GM21423 (cell line): ENCODE results near the gene SLX9.

Experiments used
- ATAC-seq: cut with Tn5 transposase; IDR thresholded peaks from one replicate; pipeline ENCODE4 v1.9.1; 2021; ENCODE audit warnings: mild to moderate bottlenecking, moderate library complexity; ENCODE audit not compliant: unreplicated experiment

The SLX9 gene

GRCh38 chr21:44987886-44988606 is 48.2 kb downstream of the SLX9 start:
- no peak for ATAC-seq

- no peak for ATAC-seq
Measured at GRCh38 chr21:44988607-44989536, 49.0 kb downstream of the SLX9 start.

DNA sequence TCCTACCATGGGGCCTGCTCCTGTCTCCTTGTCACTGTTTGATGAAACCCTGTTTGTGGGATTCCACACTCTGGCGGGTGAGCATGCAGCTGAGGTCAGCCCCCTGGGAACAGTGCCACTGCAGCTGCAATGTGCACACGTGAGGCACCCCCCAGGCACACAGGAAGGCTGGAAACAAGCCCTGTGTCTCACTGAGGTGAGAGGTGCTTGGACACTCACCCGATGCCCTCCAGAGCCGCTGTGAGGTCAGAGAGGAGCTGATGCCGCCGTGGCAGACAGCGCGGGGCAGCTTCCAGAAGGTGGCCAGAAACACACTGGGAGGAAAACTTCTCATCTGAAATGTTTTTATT is 49.7 kb downstream of the SLX9 start:
- ATAC-seq = no peak

DNA sequence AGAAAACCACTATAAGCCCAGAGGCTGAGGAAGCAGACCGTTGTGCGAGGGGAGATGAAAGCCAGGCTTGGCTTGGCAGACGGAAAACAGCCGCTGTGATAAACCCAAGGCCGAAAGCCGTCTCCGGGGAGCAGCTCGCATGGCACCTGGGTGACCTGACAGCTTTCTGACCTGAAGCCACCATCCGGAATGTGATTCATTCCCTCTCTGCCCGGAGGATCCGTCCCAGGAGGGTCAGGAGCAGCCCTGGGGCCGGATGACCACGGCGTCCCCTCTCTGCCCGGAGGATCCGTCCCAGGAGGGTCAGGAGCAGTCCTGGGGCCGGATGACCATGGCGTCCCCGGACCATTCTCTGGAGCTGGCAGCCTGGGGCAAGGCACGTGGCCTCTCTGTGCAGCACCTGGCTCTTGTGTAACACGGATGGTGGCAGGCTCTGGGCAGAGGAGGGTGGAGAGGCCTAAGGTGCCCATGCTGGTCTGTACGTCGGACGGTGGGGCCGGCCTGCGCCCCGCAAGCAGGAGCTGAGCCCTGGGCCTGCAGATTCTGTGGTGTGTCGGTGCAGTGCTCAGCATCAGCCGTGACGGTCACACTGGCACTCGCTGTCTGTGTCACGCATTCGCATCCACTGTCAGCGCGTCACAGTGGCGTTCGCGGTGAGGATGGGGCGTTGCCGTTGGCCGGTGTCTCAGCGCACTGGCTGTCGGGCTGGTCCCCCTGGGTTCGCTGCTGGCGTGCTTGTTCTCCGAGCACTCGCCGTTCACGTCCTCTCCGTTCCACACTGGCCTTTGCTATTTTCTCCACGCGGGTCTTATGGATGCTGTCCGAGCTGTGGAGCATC is 50.3 kb downstream of the SLX9 start:
- ATAC-seq = no peak

GRCh38 chr21:44990921-44991320 is 51.1 kb downstream of the SLX9 start:
- ATAC-seq = no peak

DNA sequence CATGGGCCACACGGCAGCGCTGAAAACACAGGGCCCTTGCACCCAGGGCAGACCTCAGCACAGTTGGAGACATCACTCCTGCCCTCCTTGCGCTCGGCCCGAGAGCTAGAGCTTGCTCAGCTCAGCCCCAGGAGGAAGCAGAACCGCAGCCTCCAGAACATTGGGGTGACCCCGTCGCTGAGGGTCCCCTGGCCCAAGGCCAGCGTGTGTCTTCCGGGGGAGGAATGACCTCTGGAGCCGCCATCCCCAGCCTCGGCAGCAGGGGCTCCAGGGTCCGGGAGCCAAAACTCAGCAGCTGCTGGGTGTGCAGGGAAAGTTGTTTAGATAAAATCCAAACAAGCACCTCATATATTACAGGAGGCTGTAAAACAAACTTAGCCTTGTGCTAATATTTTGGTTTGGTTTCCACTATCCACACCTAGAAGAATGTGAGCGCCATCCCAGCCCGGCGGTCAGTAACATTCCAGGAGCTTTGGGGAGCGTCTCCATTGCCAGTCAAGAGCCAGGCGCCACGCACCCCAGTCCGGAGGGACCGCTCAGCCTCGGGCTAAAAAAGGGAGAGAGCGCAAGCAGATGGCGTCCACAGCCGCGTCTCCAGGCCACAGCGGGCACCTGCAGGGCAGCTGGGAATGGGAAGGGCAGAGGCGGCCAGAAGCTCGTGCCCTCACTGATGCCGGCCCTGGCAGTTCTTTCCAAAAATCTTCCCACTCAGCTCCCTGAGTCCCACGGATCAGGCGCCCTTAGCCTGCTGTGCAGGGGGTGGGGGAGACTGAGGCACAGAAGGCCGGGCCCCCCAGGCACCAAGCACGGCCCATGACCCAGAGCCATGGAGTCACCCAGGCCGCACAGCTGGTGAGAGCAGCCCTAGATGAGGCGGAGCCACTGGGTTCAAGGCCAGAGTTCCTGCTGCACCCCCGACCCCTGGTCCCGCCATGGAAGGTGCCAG is 52.0 kb downstream of the SLX9 start:
- no peak for ATAC-seq

DNA sequence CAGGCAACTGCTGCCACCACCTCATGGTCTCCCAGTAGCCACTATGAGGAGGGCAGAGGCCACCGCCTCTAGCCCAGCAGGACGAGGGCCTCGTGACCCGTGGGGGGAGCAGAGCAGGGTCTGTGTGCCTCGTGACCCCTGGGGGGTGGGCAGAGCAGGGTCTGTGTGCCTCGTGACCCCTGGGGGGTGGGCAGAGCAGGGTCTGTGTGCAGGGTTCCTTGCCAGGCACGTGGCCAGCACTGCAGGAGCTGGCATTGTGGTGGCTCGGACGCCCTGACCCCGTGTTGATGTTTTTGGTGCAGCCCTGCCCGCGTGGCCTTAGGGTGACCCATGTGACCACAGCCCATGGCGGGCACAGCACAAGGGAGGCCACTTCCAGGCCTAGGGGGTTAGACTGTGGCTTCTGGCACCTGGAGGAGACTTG is 52.8 kb downstream of the SLX9 start:
- ATAC-seq = no peak

GRCh38 chr21:44993321-44994046 is 53.7 kb downstream of the SLX9 start:
- no peak for ATAC-seq

DNA sequence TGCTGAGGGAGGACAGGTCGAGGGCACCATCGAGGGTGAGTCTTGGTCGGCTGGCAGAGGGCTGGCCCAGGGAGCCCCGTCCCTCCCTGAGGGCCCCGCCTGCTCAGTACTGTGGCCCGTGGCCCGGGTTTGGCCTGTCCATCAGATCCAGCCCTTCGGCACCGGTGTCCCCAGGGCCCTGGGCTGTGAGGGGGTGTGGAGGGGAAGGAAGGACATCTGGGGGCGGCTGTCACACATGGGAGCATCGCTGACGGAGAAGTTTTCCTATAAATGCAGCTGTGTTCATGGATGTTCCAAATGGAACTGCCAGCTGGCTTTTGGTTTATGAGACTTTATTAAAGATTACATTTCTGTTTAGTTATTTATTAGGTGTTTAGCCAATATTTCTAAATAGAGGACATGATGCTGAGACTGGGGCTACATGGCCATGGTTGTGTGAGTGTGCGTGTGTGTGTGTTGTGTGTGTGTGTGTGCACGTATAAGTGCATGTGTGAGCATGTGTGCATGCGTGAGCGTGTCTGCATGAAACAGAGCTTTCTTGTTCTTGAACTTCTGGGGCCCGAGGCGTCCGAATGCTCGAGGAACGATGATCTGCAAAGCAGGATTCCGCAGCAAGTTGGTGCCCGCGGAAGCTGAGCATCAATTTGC is 54.3 kb downstream of the SLX9 start:
- ATAC-seq = no peak

DNA sequence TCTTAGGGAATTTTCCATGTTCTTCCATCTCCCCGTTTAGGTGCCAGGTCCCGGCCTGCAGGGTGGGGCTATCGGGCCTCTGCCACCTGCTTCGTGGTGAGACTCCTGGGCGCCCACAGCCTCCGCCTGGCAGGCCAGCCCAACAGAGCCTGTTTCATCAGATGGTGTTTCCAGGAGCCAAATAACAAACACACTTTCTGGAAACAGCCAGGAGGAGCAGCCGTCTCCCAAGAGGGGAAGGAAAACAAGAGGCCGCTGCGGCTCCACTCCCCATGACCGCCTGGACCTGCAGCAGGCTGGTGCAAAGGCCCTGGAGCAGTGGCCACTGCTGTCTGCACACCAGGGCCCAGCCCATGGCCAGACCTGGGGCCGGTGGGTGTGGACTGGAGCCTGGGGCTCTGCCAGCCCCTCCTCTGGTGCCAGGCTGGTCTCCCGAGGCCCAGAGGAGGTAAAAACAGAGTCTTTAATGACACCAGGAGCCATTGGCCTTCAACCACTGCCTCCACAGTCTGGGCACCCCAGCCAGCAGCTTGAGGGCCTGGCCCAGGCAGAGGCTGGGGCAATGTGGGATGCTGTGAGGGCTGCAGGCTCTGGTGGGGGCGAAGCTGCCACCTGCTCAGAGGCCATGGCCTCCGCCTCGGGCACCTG is 55.0 kb downstream of the SLX9 start:
- no peak for ATAC-seq

- no peak for ATAC-seq
Measured at GRCh38 chr21:44995343-44995941, 55.6 kb downstream of the SLX9 start.

GRCh38 chr21:44996096-44996495 is 56.3 kb downstream of the SLX9 start:
- no peak for ATAC-seq

GRCh38 chr21:44996501-44996921 is 56.7 kb downstream of the SLX9 start:
- ATAC-seq = no peak

GRCh38 chr21:44996983-44997936 is 57.4 kb downstream of the SLX9 start:
- no peak for ATAC-seq

DNA sequence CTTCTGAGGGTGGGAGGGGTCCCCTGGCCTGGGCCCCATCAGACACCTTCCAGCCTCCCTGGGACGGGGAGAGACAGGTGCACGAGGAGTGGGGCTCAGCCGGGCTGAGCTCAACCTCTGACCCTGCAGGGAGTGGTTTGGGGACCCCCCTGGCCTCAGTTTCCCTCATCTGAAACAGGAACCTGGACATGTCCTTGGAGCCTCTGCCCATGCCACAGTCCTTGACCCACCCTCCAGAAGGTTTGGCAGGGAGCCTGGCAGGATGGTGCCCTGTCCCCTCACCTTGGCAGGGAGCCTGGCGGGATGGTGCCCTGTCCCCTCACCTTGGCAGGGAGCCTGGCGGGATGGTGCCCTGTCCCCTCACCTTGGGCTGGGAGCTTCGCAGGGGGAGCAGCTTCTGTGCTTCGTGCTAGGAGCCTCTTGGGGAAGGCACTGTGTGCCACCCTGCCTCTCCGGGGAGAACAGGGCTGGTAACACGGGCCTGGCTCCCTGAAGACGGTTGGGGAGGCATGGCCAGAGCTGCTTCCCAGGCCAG is 58.3 kb downstream of the SLX9 start:
- no peak for ATAC-seq

DNA sequence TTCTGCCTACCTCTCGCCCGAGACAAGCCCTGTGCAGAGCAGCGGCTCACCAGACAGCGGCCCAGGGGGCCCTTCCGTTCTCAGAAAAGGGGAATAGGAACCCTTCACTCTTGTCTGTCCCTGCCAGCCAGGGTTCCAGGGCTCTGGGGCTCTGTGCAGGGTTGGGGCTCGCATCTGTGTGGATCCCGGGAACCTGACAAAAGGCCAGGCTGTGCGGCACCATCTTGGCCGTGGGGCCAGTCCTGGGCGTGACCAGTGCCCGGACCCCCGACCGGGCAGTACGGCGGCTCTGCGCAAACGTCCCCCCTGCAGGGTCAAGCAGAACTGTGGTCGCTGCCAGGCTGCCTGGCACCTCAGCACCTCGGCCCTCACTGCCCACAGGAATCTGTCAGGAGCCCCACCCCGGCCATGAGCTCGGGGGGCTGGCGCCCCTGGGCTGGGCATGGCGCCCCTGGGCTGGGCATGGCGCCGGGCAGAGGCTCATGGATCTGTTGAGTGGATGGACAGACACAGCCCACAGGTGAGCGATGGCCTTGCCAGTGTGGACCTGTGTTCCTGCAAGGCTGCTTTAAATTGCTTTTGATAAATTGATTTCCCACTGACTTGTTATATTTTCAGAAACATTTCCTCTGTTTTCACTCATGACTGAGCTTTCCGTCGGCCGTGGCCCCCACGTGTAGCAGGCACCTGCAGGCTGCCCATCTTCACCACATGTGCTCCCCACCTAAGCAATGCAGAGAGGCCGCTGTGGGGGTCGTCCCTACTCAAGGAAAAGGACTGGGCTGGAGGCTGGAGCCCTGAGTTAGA is 59.0 kb downstream of the SLX9 start:
- no peak for ATAC-seq
